Neuronal stem cell (in vitro differentiated cells): Measurements from ENCODE around the gene JAKMIP1.

Experiments used
- DNase-seq: peaks from one replicate; pipeline ENCODE4 v3.0.0-alpha.2; 2013; ENCODE audit warnings: low spot score
- H2AFZ ChIP-seq: one replicate; pipeline ENCODE4 v1.6.1; 2013; ENCODE audit warnings: mild to moderate bottlenecking, low read length, inconsistent platforms
- H2AK5ac ChIP-seq: 2 replicates; pipeline ENCODE4 v1.6.1; 2013; ENCODE audit warnings: low read depth, mild to moderate bottlenecking, inconsistent platforms, low read length, moderate library complexity, mixed read lengths
- H2BK120ac ChIP-seq: 2 replicates; pipeline ENCODE4 v1.6.1; 2013; ENCODE audit warnings: low read depth, mild to moderate bottlenecking, inconsistent platforms, low read length, moderate library complexity, mixed read lengths
- H2BK12ac ChIP-seq: one replicate; pipeline ENCODE4 v1.6.1; 2013; ENCODE audit warnings: low read length, inconsistent platforms
- H2BK15ac ChIP-seq: 2 replicates; pipeline ENCODE4 v1.6.1; 2013; ENCODE audit warnings: mild to moderate bottlenecking, low read length, inconsistent platforms, mixed read lengths
- H2BK5ac ChIP-seq: one replicate; pipeline ENCODE4 v1.6.1; 2013; ENCODE audit warnings: inconsistent platforms, mild to moderate bottlenecking, low read length, moderate library complexity
- H3K14ac ChIP-seq: one replicate; pipeline ENCODE4 v1.6.1; 2013; ENCODE audit warnings: low read length, inconsistent platforms
- H3K18ac ChIP-seq: 2 replicates; pipeline ENCODE4 v1.6.1; 2013; ENCODE audit warnings: low read length, inconsistent platforms
- H3K23ac ChIP-seq: 2 replicates; pipeline ENCODE4 v1.6.1; 2013; ENCODE audit warnings: low read depth, mild to moderate bottlenecking, mixed read lengths, low read length, inconsistent platforms; ENCODE audit not compliant: poor library complexity
- H3K27ac ChIP-seq: replicated peaks from 3 replicates; pipeline ENCODE4 v1.5.1; 2013; ENCODE audit warnings: low read length, inconsistent platforms
- H3K27me3 ChIP-seq, 3 experiments: 2 replicates each; pipeline ENCODE4 v1.6.1; 2013; ENCODE audit warnings: low read length in 3 of 3, mild to moderate bottlenecking in 2 of 3, inconsistent platforms in 1 of 3, low read depth in 1 of 3, mixed read lengths in 1 of 3, moderate library complexity in 1 of 3; ENCODE audit not compliant: control insufficient read depth in 3 of 3, insufficient read depth in 3 of 3
- H3K36me3 ChIP-seq, 2 donors: replicated peaks in 1 of 2; 2 replicates each; pipeline ENCODE4 v1.6.1; 2013; ENCODE audit warnings: low read length in 2 of 2; ENCODE audit not compliant: control insufficient read depth in 2 of 2, insufficient read depth in 2 of 2
- H3K4ac ChIP-seq: 2 replicates; pipeline ENCODE4 v1.6.1; 2013; ENCODE audit warnings: inconsistent platforms, mild to moderate bottlenecking, low read length, moderate library complexity
- H3K4me1 ChIP-seq, 2 donors: 1 replicate in 1 of 2; 2 replicates in 1 of 2; pipeline ENCODE4 v1.6.1; 2013; ENCODE audit warnings: low read length in 2 of 2, low read depth in 1 of 2; ENCODE audit not compliant: control insufficient read depth in 2 of 2, insufficient read depth in 1 of 2
- H3K4me2 ChIP-seq: one replicate; pipeline ENCODE4 v1.6.1; 2013; ENCODE audit warnings: mild to moderate bottlenecking, low read length, inconsistent platforms; ENCODE audit not compliant: insufficient read depth, poor library complexity, severe bottlenecking
- H3K4me3 ChIP-seq, 2 donors: 2 replicates each; pipeline ENCODE4 v1.5.1; 2013; ENCODE audit warnings: low read length in 2 of 2, mild to moderate bottlenecking in 2 of 2, inconsistent platforms in 1 of 2, moderate library complexity in 1 of 2
- H3K79me1 ChIP-seq: one replicate; pipeline ENCODE4 v1.6.1; 2013; ENCODE audit warnings: low read depth, mild to moderate bottlenecking, inconsistent platforms, low read length, moderate library complexity
- H3K9ac ChIP-seq: one replicate; pipeline ENCODE4 v1.6.1; 2013; ENCODE audit warnings: mild to moderate bottlenecking, low read depth, low read length, inconsistent platforms; ENCODE audit not compliant: poor library complexity
- H3K9me3 ChIP-seq, 2 donors: replicated peaks in 1 of 2; 2 replicates each; pipeline versions ENCODE3 to v1.6.1; 2013; ENCODE audit warnings: low read length in 2 of 2, mild to moderate bottlenecking in 2 of 2, inconsistent platforms in 1 of 2, low read depth in 1 of 2, mixed read lengths in 1 of 2, moderate library complexity in 1 of 2; ENCODE audit not compliant: control insufficient read depth in 2 of 2, insufficient read depth in 1 of 2
- H4K8ac ChIP-seq: one replicate; pipeline ENCODE4 v1.6.1; 2013; ENCODE audit warnings: low read depth, mild to moderate bottlenecking, inconsistent platforms, low read length, moderate library complexity
- H4K91ac ChIP-seq: one replicate; pipeline ENCODE4 v1.6.1; 2013; ENCODE audit warnings: low read length, low read depth, mild to moderate bottlenecking, inconsistent platforms; ENCODE audit not compliant: poor library complexity
- WGBS, 2 donors: extraction: QIAGEN DNeasy Blood & Tissue Kit; methylation state at CpG; one replicate each; pipeline ENCODE4 v1.1.7; 2013; ENCODE audit warnings: missing lambda C conversion rate in 2 of 2, mixed read lengths in 1 of 2; ENCODE audit not compliant: insufficient read length in 2 of 2, insufficient replicate concordance in 1 of 2; ENCODE audit errors: extremely low coverage in 2 of 2; 5-methylcytosine and 5-hydroxymethylcytosine counted together

Gene JAKMIP1

DNA sequence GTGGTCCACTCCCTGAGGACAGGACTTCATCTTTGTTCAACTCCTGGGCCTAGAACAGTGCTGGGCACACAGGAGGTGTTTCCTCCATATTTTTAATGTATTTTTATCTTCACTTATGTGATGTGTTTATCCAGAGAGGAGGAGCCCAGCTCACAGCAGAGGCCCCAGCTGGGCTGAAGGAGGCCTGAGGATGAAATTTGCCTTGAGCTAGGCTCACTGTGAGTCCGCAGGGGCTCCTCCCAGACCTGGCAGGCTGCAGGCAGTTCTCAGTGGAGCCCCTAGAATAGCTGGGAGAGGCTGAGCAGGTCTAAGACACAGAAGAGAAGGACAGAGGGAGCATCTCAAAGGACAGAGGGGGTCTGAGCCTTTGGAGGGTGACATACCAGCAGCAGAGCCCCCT lies 208.9 kb downstream of the JAKMIP1 start:
- Histone ChIP-seq H3K27ac (no peak overlapping the region), H2BK12ac (no peak overlapping the region), H2AFZ (no peak overlapping the region), H2AK5ac (no peak overlapping the region), H3K4ac (no peak overlapping the region), H4K8ac (no peak overlapping the region), H4K91ac (no peak overlapping the region), H3K18ac (peak overlapping the region; percentile 88), H3K9me3 (no peaks in the 10 kb centered on the region), H3K9ac (no peak overlapping the region), H3K23ac (no peak overlapping the region), H2BK15ac (no peak overlapping the region), H3K4me1 (peaks cover 0 to 1% of the 10 kb centered on the region in 2 donors), H3K4me3 (no peak overlapping the region), H3K27me3 (peaks cover 0 to 16% (median 0%) of the 10 kb centered on the region in 3 experiments), H3K4me2 (no peak overlapping the region), H3K36me3 (no peaks in the 10 kb centered on the region), H3K14ac (peak overlapping the region; percentile 73), H2BK120ac (no peak overlapping the region), H3K79me1 (no peaks in the 10 kb centered on the region), H2BK5ac (no peak overlapping the region)
- no peak for DNase-seq
- WGBS, 2 donors = no CpG with 5 or more reads among the region's 1 CpG

DNA sequence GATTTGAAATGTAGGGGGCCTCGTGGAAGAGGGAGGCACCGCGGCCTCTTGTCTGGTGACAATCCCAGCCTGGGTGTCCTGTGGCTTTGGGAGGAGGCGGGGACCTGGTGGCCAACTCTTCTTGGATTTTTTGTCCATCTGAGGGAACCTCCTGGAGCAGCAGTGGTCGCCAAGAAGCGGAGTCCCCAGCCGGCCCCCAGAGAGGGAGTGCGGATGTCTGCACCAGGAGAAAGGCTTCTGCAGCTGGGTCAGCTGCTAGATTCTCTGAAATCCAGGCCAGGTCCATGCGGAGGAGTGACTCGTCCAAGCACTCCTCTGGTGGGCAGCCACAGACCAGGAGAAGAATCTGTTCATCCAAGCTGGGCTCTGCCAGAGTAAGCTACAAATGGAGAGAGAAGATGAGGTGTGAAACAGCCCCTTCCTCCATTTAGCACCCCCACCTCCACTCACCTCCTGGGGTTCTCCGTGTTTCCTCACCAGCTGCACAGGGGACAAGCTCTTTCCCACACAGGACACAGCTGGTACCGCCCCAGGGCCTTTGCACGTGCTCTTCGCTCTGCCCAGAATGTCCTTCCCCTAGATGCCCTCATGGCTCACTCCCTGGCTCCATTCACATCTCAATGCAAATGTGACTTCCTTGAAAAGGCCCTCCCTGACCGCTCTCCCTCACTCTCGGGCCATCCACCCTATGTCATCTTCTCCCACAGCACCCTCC lies 209.7 kb downstream of the JAKMIP1 start:
- Histone ChIP-seq H2BK120ac (no peak overlapping the region), H3K27me3 (peaks cover 0 to 13% (median 0%) of the 10 kb centered on the region in 3 experiments), H2BK15ac (no peak overlapping the region), H3K79me1 (no peaks in the 10 kb centered on the region), H3K14ac (no peak overlapping the region), H3K27ac (no peak overlapping the region), H4K8ac (peak overlapping the region; percentile 1), H3K9ac (no peak overlapping the region), H3K4me1 (peaks cover 0 to 1% of the 10 kb centered on the region in 2 donors), H3K4me3 (peak overlapping the region in 1 of 2 donors; percentile 59), H3K4me2 (no peak overlapping the region), H3K18ac (peak overlapping the region; percentile 71), H3K4ac (no peak overlapping the region), H2AFZ (no peak overlapping the region), H4K91ac (no peak overlapping the region), H3K9me3 (no peaks in the 10 kb centered on the region), H2BK12ac (no peak overlapping the region), H3K23ac (no peak overlapping the region), H2BK5ac (peak overlapping the region; percentile 53), H3K36me3 (no peaks in the 10 kb centered on the region), H2AK5ac (no peak overlapping the region)
- WGBS, 2 donors = no CpG with 5 or more reads among the region's 16 CpGs
- no peak for DNase-seq

GRCh38 chr4:5989236-5990225 lies 210.8 kb downstream of the JAKMIP1 start:
- H3K14ac ChIP-seq = no peak overlapping the region
- H2BK15ac ChIP-seq = no peak overlapping the region
- H3K9me3 ChIP-seq = no peaks in the 10 kb centered on the region
- H3K36me3 ChIP-seq = no peaks in the 10 kb centered on the region
- peaks cover 0 to 11% (median 0%) of the 10 kb centered on the region in 3 experiments for H3K27me3 ChIP-seq
- no peak overlapping the region for H3K23ac ChIP-seq
- H2AFZ ChIP-seq = no peak overlapping the region
- no peak overlapping the region for H2BK120ac ChIP-seq
- H3K27ac ChIP-seq = no peak overlapping the region
- no peak overlapping the region for H3K9ac ChIP-seq
- no peak overlapping the region for H2BK5ac ChIP-seq
- no peak overlapping the region for H4K8ac ChIP-seq
- DNase-seq = no peak
- peak overlapping the region; percentile 51 for H3K18ac ChIP-seq
- peaks cover 0 to 1% of the 10 kb centered on the region in 2 donors for H3K4me1 ChIP-seq
- no peak overlapping the region for H2BK12ac ChIP-seq
- no peak overlapping the region for H3K4ac ChIP-seq
- H2AK5ac ChIP-seq = peak overlapping the region; percentile 13
- no peaks in the 10 kb centered on the region for H3K79me1 ChIP-seq
- no peak overlapping the region for H4K91ac ChIP-seq
- no peak overlapping the region for H3K4me3 ChIP-seq
- no peak overlapping the region for H3K4me2 ChIP-seq
- WGBS, 2 donors = no CpG with 5 or more reads among the region's 18 CpGs
